IMR-90 (cell line): ENCODE results near the gene RALA.

ENCODE experiments used
- BHLHE40 ChIP-seq: fragments of 150-350 bp; IDR thresholded peaks from 2 replicates; pipeline ENCODE4 v1.6.1; 2016; ENCODE audit warnings: mild to moderate bottlenecking, low read depth, low read length
- CEBPB ChIP-seq: IDR thresholded peaks from 2 replicates; pipeline ENCODE4 v1.6.1; 2012; ENCODE audit warnings: low read depth, low read length, improper control_type of control experiment
- CHD1 ChIP-seq: IDR thresholded peaks from 2 replicates; pipeline ENCODE4 v1.6.1; 2012; ENCODE audit warnings: low read depth, low read length, improper control_type of control experiment
- CTCF ChIP-seq: conservative IDR thresholded peaks from 2 replicates; pipeline ENCODE4 v1.5.1; 2012; ENCODE audit warnings: mild to moderate bottlenecking, low read depth, low read length, improper control_type of control experiment
- ELK1 ChIP-seq: fragments of 150-350 bp; IDR thresholded peaks from 2 replicates; pipeline ENCODE4 v1.6.1; 2016; ENCODE audit warnings: low read depth, mild to moderate bottlenecking, low read length, moderate library complexity, borderline replicate concordance
- MXI1 ChIP-seq: IDR thresholded peaks from 2 replicates; pipeline ENCODE4 v1.6.1; 2012; ENCODE audit warnings: low read depth, mild to moderate bottlenecking, low read length, moderate library complexity, borderline replicate concordance
- NFE2L2 ChIP-seq: fragments of 150-350 bp; IDR thresholded peaks from 2 replicates; pipeline ENCODE4 v1.6.1; 2016; ENCODE audit warnings: low read depth, mild to moderate bottlenecking, low read length
- POLR2A ChIP-seq: IDR thresholded peaks from 2 replicates; pipeline ENCODE4 v1.6.1; 2012; ENCODE audit warnings: mild to moderate bottlenecking, low read depth, low read length
- RAD21 ChIP-seq: IDR thresholded peaks from 2 replicates; pipeline ENCODE4 v1.6.1; 2012; ENCODE audit warnings: low read length, improper control_type of control experiment
- RCOR1 ChIP-seq: IDR thresholded peaks from 2 replicates; pipeline ENCODE4 v1.6.1; 2012; ENCODE audit warnings: mild to moderate bottlenecking, low read length, improper control_type of control experiment; ENCODE audit not compliant: insufficient replicate concordance
- RFX5 ChIP-seq: IDR thresholded peaks from 2 replicates; pipeline ENCODE4 v1.8.0; 2012; ENCODE audit warnings: low read depth, mild to moderate bottlenecking, low read length, moderate library complexity
- SMC3 ChIP-seq: fragments of 150-350 bp; IDR thresholded peaks from 2 replicates; pipeline ENCODE4 v1.6.1; 2016; ENCODE audit warnings: low read depth, mild to moderate bottlenecking, antibody characterized with exemption, low read length, moderate library complexity
- USF2 ChIP-seq: fragments of 150-350 bp; IDR thresholded peaks from 2 replicates; pipeline ENCODE4 v1.6.1; 2017; ENCODE audit warnings: mild to moderate bottlenecking, antibody characterized with exemption, low read length, low read depth

GRCh38 chr7:39721919-39722597 is 98.7 kb downstream of the RALA start:
- TF ChIP-seq CTCF: no peak
- TF ChIP-seq POLR2A: no peak
- no peak for TF ChIP-seq NFE2L2
- TF ChIP-seq BHLHE40: no peak
- TF ChIP-seq RFX5: no peak
- no peak for TF ChIP-seq MXI1
- no peak for TF ChIP-seq SMC3
- TF ChIP-seq CEBPB: no peak
- TF ChIP-seq ELK1: no peak
- no peak for TF ChIP-seq RCOR1
- no peak for TF ChIP-seq RAD21
- no peak for TF ChIP-seq CHD1
- TF ChIP-seq USF2: no peak
